Peyer's patch (tissue), 4 donors: Measurements from ENCODE around the gene C15orf39. TPM values are rescaled to one million over a fixed set of nuclear protein-coding genes. Genes with fewer than 3 reads are reported as not detected.
A peak's percentile ranks its signal among the peaks of the same experiment; 100 is the strongest.

Source experiments
- DNase-seq, 3 donors: peaks; one replicate each; pipeline ENCODE4 v3.0.0-alpha.2; 2017 to 2019
- H3K27ac ChIP-seq, 4 donors: fragments of 200-600 bp; sonication (generic); one replicate each; pipeline ENCODE4 v1.5.1; 2016 to 2019
- H3K27me3 ChIP-seq, 2 donors: fragments of 200-600 bp; sonication (generic); one replicate each; pipeline ENCODE4 v1.5.1; 2019
- H3K36me3 ChIP-seq, 3 donors: fragments of 200-600 bp; sonication (generic); one replicate each; pipeline ENCODE4 v1.5.1; 2016 to 2019
- H3K4me1 ChIP-seq, 4 donors: fragments of 200-600 bp; sonication (generic); one replicate each; pipeline ENCODE4 v1.5.1; 2016 to 2019
- H3K4me3 ChIP-seq, 4 donors: fragments of 200-600 bp; sonication (generic); 1 replicate in 3 of 4; 2 replicates in 1 of 4; pipeline ENCODE4 v1.5.1; 2016 to 2019; ENCODE audit warnings: mild to moderate bottlenecking in 1 of 4
- H3K9me3 ChIP-seq, 4 donors: fragments of 200-600 bp; sonication (generic); one replicate each; pipeline ENCODE4 v1.5.1; 2016 to 2019; ENCODE audit warnings: mild to moderate bottlenecking in 1 of 4
- POLR2A ChIP-seq, 2 donors: fragments of 450-650 bp; IDR thresholded peaks; one replicate each; pipeline ENCODE4 v1.5.1; 2017; ENCODE audit warnings: antibody characterized with exemption in 2 of 2, mild to moderate bottlenecking in 2 of 2, moderate library complexity in 2 of 2
- total RNA-seq, 4 donors: library from RNA; depleted of rRNA; stranded (reverse); fragments of >200 nt; gene quantifications; one replicate each; pipeline ENCODE4 v1.1.0, GENCODE V29; 2016
- TF ChIP-seq, protein P1 (sequence below), 6 experiments: fragments of 450-650 bp in 4 of 6; fragments of 200-600 bp in 2 of 6; sonication (generic) in 1 of 6; IDR thresholded peaks; one replicate each; pipeline ENCODE4 v1.5.1; 2017 to 2019; ENCODE audit warnings: antibody characterized with exemption in 6 of 6, mild to moderate bottlenecking in 3 of 6, moderate library complexity in 1 of 6

Gene C15orf39
- 10 to 100 TPM; 13.1 to 31.9 (median 26.7) TPM for total RNA-seq

DNA sequence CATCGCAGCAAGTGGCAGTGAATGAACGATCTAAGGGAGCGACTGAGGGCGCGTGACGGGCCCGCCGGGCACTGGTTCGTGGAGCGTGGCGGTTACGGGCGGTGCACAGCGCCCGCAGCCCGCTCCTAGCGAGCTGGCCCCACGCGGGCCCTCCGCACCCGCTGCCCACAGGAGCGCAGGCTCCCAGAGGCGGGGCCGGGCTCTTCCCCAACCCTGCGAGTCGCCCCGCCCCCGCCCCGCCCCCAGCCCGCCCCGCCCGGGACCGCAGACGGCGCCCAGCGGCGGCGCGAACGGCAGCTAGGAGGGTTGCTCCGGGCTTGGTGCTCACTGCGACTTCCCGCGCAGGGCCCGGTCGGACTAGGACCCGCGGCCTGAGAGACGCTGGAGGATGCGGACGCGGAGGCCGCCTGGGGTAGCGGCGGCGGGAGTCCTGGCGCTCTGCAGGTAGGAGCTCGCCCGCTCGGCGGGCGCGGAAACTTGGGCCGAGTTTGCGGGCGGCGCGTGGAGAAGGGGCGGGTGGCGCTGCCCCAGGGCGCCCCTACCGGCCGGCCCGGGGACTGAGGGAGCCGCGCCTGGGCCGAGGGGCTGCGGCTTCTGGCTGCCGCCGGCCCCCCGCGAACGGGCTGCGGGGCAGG, at the start of gene C15orf39:
Gene C15orf39, plus strand, starts transcription at position 267 of the 635 bp plus-strand sequence. CDS start 4,167 bp downstream, outside the sequence.
- Histone ChIP-seq H3K4me1 (peaks cover 11 to 56% (median 27%) of the 10 kb centered on the region in 4 donors), H3K27me3 (no peaks in the 10 kb centered on the region), H3K27ac (peak within 1 kb of the TSS; percentile 90 to 96 (median 94)), H3K4me3 (peak within 1 kb of the TSS; percentile 66 to 96 (median 86)), H3K36me3 (peaks cover 0 to 10% (median 0%) of the 10 kb centered on the region in 3 donors), H3K9me3 (no peaks in the 10 kb centered on the region)
- TF ChIP-seq, protein P1, sequence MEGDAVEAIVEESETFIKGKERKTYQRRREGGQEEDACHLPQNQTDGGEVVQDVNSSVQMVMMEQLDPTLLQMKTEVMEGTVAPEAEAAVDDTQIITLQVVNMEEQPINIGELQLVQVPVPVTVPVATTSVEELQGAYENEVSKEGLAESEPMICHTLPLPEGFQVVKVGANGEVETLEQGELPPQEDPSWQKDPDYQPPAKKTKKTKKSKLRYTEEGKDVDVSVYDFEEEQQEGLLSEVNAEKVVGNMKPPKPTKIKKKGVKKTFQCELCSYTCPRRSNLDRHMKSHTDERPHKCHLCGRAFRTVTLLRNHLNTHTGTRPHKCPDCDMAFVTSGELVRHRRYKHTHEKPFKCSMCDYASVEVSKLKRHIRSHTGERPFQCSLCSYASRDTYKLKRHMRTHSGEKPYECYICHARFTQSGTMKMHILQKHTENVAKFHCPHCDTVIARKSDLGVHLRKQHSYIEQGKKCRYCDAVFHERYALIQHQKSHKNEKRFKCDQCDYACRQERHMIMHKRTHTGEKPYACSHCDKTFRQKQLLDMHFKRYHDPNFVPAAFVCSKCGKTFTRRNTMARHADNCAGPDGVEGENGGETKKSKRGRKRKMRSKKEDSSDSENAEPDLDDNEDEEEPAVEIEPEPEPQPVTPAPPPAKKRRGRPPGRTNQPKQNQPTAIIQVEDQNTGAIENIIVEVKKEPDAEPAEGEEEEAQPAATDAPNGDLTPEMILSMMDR (IDR thresholded peaks at IDR 0.05) = peak; percentile 95 to 99 (median 96)
- peak; percentile 93 to 96 for TF ChIP-seq POLR2A (IDR thresholded peaks at IDR 0.05)
- DNase-seq = peak; percentile 68 to 92 (median 87)

DNA sequence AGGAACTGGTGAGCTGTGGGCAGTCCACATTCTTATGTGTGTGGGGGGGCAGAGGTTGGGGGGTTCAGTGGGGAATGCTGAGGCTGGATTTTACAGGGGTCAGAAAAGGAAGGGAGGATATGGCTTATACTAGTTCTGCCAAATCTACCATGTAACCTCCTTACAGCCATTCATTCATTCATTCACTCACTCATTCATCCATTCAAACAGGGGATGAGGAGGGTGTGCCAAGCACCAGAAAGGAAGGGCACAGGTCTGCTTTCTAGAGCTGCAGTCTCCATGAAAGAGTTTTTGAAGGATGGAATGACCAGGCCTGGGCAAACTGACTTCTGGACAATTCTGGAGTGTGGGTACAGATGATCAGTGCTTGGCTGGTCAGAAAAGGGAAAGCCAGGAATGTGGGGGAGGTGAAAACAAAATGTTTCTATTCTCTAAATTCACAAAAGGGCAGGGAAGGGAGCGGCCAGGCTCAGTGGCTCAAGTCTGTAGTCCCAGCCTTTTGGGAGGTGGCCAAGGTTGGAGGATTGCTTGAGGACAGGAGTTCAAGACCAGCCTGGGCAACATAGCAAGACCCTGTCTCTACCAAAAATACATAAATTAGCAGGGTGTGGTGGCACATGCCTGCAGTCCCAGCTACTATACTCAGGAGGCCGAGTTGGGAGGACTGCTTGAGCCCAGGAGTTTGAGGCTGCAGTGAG, 49.2 kb upstream of the C15orf39 start:
- TF ChIP-seq, protein P1 (IDR thresholded peaks at IDR 0.05) = no peak
- TF ChIP-seq POLR2A (IDR thresholded peaks at IDR 0.05) = no peak
- DNase-seq = peak in 1 of 3 donors; percentile 7
- H3K4me3 ChIP-seq = no peak overlapping the region
- H3K36me3 ChIP-seq = no peaks in the 10 kb centered on the region
- no peaks in the 10 kb centered on the region for H3K27me3 ChIP-seq
- no peaks in the 10 kb centered on the region for H3K9me3 ChIP-seq
- no peak overlapping the region for H3K27ac ChIP-seq
- peaks cover 0 to 5% (median 0%) of the 10 kb centered on the region in 4 donors for H3K4me1 ChIP-seq

DNA sequence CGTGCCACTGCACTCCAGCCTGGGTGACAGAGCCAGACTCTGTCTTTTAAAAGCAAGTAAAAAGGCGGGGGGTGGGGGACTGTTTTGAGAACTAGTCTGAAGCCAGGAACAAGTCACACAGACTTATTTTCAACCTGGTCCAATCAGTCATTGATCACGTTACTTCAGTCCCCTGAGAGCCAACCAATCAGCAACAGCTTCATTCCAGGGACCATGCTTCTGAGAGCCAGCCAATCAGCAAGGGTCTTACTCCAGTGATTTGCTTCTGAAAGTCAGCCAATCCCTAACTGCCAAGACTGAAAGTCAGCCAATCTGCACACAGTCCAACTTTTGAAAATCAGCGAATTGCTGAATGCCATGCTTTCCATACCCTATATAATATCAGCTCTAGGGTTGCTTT, 48.6 kb upstream of the C15orf39 start:
- H3K27me3 ChIP-seq = no peaks in the 10 kb centered on the region
- peak in 1 of 3 donors; percentile 43 for DNase-seq
- TF ChIP-seq, protein P1 (IDR thresholded peaks at IDR 0.05) = no peak
- TF ChIP-seq POLR2A (IDR thresholded peaks at IDR 0.05) = no peak
- H3K4me3 ChIP-seq = no peak overlapping the region
- H3K36me3 ChIP-seq = no peaks in the 10 kb centered on the region
- no peaks in the 10 kb centered on the region for H3K9me3 ChIP-seq
- no peak overlapping the region for H3K27ac ChIP-seq
- H3K4me1 ChIP-seq = peaks cover 0 to 5% (median 0%) of the 10 kb centered on the region in 4 donors

DNA sequence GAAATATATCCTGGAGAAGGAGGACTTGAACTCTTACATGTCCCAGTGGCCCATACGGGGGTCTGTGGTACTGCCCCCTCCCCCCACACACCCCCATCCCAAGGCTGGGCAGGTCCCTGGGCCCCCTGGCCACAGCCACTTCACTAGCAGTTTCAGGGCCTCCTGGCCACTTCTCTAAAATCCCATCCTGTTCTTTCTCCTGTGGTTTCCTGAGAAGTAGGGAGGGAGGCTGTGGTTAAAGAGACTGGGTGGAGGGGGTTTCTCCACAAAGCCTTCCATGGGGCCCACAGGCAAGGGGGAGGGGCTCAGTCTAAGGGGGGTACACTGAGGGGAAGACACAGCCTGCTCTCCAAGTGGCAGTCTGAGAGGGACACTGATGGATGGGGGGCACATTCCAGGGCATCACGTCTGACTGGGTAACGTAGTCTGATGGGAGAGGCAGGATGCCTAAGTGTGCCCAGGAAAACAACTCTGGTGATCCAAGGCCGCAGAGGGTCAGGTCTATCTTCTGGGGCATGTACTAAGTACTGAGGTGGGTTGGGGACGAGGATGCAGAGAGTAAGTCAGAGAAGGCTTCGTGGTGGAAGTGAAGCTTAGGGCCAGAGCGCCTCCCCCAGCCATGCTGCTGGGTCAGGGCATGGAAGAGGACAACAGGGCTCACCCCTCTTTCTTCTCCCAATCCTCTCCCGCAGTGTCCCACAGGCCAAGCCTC, 48.0 kb upstream of the C15orf39 start:
- Histone ChIP-seq H3K4me3 (no peak overlapping the region), H3K4me1 (peaks cover 0 to 5% (median 0%) of the 10 kb centered on the region in 4 donors), H3K27ac (no peak overlapping the region), H3K9me3 (no peaks in the 10 kb centered on the region), H3K36me3 (no peaks in the 10 kb centered on the region), H3K27me3 (no peaks in the 10 kb centered on the region)
- DNase-seq = peak in 1 of 3 donors; percentile 36
- TF ChIP-seq, protein P1 (IDR thresholded peaks at IDR 0.05) = no peak

DNA sequence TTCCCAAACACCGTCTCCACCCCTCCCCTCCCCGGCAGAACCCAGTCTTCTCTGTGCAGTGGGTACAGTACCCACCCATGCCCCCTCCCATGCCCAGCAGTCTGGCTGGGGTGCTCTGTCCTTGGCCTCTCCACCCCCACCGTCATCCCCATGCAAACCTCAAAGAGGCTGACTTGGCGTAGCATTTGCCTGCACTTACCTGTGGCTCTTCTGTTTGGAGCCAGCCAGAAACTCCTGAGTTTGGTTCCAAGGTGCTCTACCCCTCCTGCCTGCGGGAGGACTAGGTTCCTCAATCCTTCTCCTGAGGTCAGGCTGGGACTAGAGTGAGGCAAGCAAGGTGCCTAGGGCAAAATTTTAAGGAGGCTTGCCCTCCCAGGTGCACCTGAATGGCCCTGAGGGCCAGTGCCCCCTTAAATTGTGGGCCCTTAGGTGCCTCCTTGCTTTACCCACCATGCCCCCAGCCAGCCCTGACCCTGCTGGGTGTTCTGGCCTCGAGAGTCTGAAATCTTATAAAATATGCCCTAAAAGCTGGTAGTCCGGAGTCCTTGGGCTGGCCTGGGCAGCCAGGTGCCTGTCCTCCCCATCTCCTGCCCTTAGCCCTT, 47.1 kb upstream of the C15orf39 start:
- no peak for TF ChIP-seq POLR2A (IDR thresholded peaks at IDR 0.05)
- TF ChIP-seq, protein P1 (IDR thresholded peaks at IDR 0.05) = no peak
- H3K36me3 ChIP-seq = no peaks in the 10 kb centered on the region

More for the DNA sequence above, 47.1 kb upstream of the C15orf39 start:
- H3K9me3 ChIP-seq = no peaks in the 10 kb centered on the region
- no peak overlapping the region for H3K27ac ChIP-seq
- peak in 1 of 3 donors; percentile 34 for DNase-seq
- H3K4me3 ChIP-seq = no peak overlapping the region
- peaks cover 0 to 5% (median 0%) of the 10 kb centered on the region in 4 donors for H3K4me1 ChIP-seq
- H3K27me3 ChIP-seq = no peaks in the 10 kb centered on the region
